Body of pancreas (tissue), 4 donors: ENCODE data around the gene GPR21.

Experiments used
- CTCF ChIP-seq, 7 experiments: fragments of 450-650 bp in 4 of 7; fragments of 200-600 bp in 3 of 7; sonication (generic) in 3 of 7; IDR thresholded peaks; one replicate each; pipeline ENCODE4 v1.5.1; 2016 to 2019; ENCODE audit warnings: antibody characterized with exemption in 7 of 7
- POLR2A ChIP-seq, 3 donors: fragments of 450-650 bp; IDR thresholded peaks; one replicate each; pipeline ENCODE4 v1.6.1; 2016; ENCODE audit warnings: antibody characterized with exemption in 3 of 3, mild to moderate bottlenecking in 2 of 3

GRCh38 chr9:123065196-123065595 is 31.7 kb downstream of the GPR21 start:
- TF ChIP-seq POLR2A (IDR thresholded peaks at IDR 0.05) = no peak
- no peak for TF ChIP-seq CTCF (IDR thresholded peaks at IDR 0.05)
